CD14-positive monocyte (primary cell): ENCODE results near the gene CAMTA1. TPM values are rescaled to one million over a fixed set of nuclear protein-coding genes. Genes with fewer than 3 reads are reported as not detected.

Experiments
- DNase-seq, 3 donors: peaks; one replicate each; pipeline ENCODE4 v3.0.0-alpha.2; 2011 to 2022
- H2AFZ ChIP-seq: 2 replicates; pipeline ENCODE4 v1.6.0; 2012; ENCODE audit warnings: mild to moderate bottlenecking, low read depth, low read length, inconsistent platforms; ENCODE audit not compliant: insufficient read depth, poor library complexity, severe bottlenecking
- H3K27ac ChIP-seq, 2 donors: 1 replicate in 1 of 2; 2 replicates in 1 of 2; pipeline ENCODE4 v1.5.1; 2012 to 2013; ENCODE audit warnings: low read length in 2 of 2, control low read depth in 1 of 2, inconsistent platforms in 1 of 2, low read depth in 1 of 2, mild to moderate bottlenecking in 1 of 2
- H3K27me3 ChIP-seq, 2 donors: one replicate each; pipeline versions ENCODE4 v1.6.0 to v1.6.1; 2011 to 2013; ENCODE audit warnings: low read length in 2 of 2; ENCODE audit not compliant: control insufficient read depth in 2 of 2, insufficient read depth in 2 of 2
- H3K36me3 ChIP-seq, 2 donors: replicated peaks in 1 of 2; 1 replicate in 1 of 2; 2 replicates in 1 of 2; pipeline versions ENCODE4 v1.5.1 to v1.6.1; 2012 to 2013; ENCODE audit warnings: low read length in 2 of 2, control low read depth in 1 of 2, inconsistent platforms in 1 of 2, mild to moderate bottlenecking in 1 of 2; ENCODE audit not compliant: insufficient read depth in 2 of 2, control insufficient read depth in 1 of 2
- H3K4me1 ChIP-seq, 2 donors: 1 replicate in 1 of 2; 2 replicates in 1 of 2; pipeline versions ENCODE4 v1.5.1 to v1.6.1; 2012 to 2013; ENCODE audit warnings: low read length in 2 of 2, control low read depth in 1 of 2, inconsistent platforms in 1 of 2, mild to moderate bottlenecking in 1 of 2, moderate library complexity in 1 of 2; ENCODE audit not compliant: insufficient read depth in 2 of 2, control insufficient read depth in 1 of 2
- H3K4me2 ChIP-seq: replicated peaks from 2 replicates; pipeline ENCODE3; 2012; ENCODE audit warnings: low read length, moderate library complexity, mild to moderate bottlenecking; ENCODE audit not compliant: poor library complexity, severe bottlenecking; ENCODE audit errors: extremely low read depth
- H3K4me3 ChIP-seq, 3 experiments: fragments of 200-600 bp in 1 of 3; sonication (generic) in 1 of 3; replicated peaks in 1 of 3; 1 replicate in 2 of 3; 2 replicates in 1 of 3; pipeline ENCODE4 v1.5.1; 2011 to 2013; ENCODE audit warnings: low read length in 3 of 3, mild to moderate bottlenecking in 3 of 3, control low read depth in 2 of 3, low read depth in 2 of 3, inconsistent platforms in 1 of 3, moderate library complexity in 1 of 3
- H3K79me2 ChIP-seq: 2 replicates; pipeline ENCODE4 v1.6.0; 2012; ENCODE audit warnings: mild to moderate bottlenecking, control low read depth, inconsistent platforms, low read length, moderate library complexity; ENCODE audit not compliant: insufficient read depth
- H3K9ac ChIP-seq: 2 replicates; pipeline ENCODE4 v1.6.0; 2017; ENCODE audit warnings: low read length, mild to moderate bottlenecking; ENCODE audit not compliant: insufficient read depth, poor library complexity, severe bottlenecking
- H3K9me3 ChIP-seq, 2 donors: replicated peaks in 1 of 2; 1 replicate in 1 of 2; 2 replicates in 1 of 2; pipeline versions ENCODE4 v1.5.1 to v1.6.1; 2012 to 2013; ENCODE audit warnings: low read length in 2 of 2, control low read depth in 1 of 2; ENCODE audit not compliant: control insufficient read depth in 1 of 2, insufficient read depth in 1 of 2
- H4K20me1 ChIP-seq: 2 replicates; pipeline ENCODE4 v1.6.0; 2012; ENCODE audit warnings: mild to moderate bottlenecking, low read length, control low read depth, moderate library complexity; ENCODE audit not compliant: insufficient read depth
- H3K27ac Mint-ChIP-seq, 7 donors: one replicate each; pipeline ENCODE4 v1.8.0; 2020; ENCODE audit warnings: mild to moderate bottlenecking in 7 of 7, mixed read lengths in 7 of 7, moderate library complexity in 6 of 7, inconsistent platforms in 2 of 7
- H3K27me3 Mint-ChIP-seq, 3 donors: one replicate each; pipeline ENCODE4 v1.8.0; 2021 to 2022; ENCODE audit warnings: low read depth in 3 of 3, mild to moderate bottlenecking in 3 of 3, mixed read lengths in 3 of 3, moderate library complexity in 3 of 3, inconsistent platforms in 1 of 3
- H3K36me3 Mint-ChIP-seq, 2 donors: one replicate each; pipeline ENCODE4 v1.8.0; 2020; ENCODE audit warnings: mixed read lengths in 2 of 2, inconsistent platforms in 1 of 2, mild to moderate bottlenecking in 1 of 2
- H3K4me1 Mint-ChIP-seq: one replicate; pipeline ENCODE4 v1.8.0; 2020; ENCODE audit warnings: mild to moderate bottlenecking, mixed read lengths
- H3K4me3 Mint-ChIP-seq, 2 donors: one replicate each; pipeline ENCODE4 v1.8.0; 2020; ENCODE audit warnings: mild to moderate bottlenecking in 2 of 2, mixed read lengths in 2 of 2, moderate library complexity in 1 of 2
- H3K9me3 Mint-ChIP-seq, 7 donors: one replicate each; pipeline ENCODE4 v1.8.0; 2020 to 2022; ENCODE audit warnings: mixed read lengths in 7 of 7, mild to moderate bottlenecking in 6 of 7, moderate library complexity in 6 of 7, inconsistent platforms in 2 of 7
- WGBS: methylation state at CpG from one replicate; pipeline ENCODE4 v1.1.5; 2013; ENCODE audit warnings: missing lambda C conversion rate; ENCODE audit not compliant: insufficient coverage; 5-methylcytosine and 5-hydroxymethylcytosine counted together
- intact Hi-C, 2 donors: fragments of 100-400 bp; cut with micrococcal nuclease; formaldehyde crosslinking; loops; one replicate each; pipeline versions ENCODE4 v1.15.0 to v1.15.1; 2023
- polyA plus RNA-seq, 3 donors: library from polyadenylated mRNA; depleted of rRNA in 1 of 3; unstranded in 2 of 3; stranded (reverse) in 1 of 3; fragments of 300-500 nt in 2 of 3; fragments of >200 nt in 1 of 3; fragmentation: Illumina TruSeq in 2 of 3; gene quantifications; 1 replicate in 2 of 3; 2 replicates in 1 of 3; pipeline ENCODE4 v1.2.3, GENCODE V29; 2012 to 2021
- TF ChIP-seq, protein P1 (sequence below): fragments of 200-600 bp; IDR thresholded peaks from one replicate; pipeline ENCODE4 v1.8.0; 2022; ENCODE audit warnings: antibody characterized with exemption, mild to moderate bottlenecking

CAMTA1 gene
- polyA plus RNA-seq, 3 donors: 52.0 to 89.6 (median 78.3) TPM

DNA sequence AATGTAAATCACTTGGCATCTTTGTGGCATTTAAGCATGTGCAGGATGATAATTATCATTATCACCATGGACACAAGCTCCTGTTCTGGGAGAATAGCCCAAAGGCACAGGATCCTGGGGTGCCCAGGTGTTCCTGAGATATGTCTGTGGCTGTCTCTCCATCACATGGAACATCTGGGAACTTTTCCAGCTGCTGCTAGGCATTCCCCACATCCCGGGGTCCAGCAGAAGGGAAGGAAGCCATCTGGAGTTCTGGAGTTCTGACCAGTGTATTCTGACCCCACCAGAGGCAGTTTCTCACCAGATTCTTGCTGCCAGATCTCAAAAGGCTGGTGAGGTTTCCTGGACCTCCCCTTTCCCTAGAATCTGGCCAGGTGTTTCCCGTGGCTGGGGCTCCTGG lies 726.1 kb downstream of the CAMTA1 start:
- H3K9me3 Mint-ChIP-seq: no peaks in the 10 kb centered on the region

DNA sequence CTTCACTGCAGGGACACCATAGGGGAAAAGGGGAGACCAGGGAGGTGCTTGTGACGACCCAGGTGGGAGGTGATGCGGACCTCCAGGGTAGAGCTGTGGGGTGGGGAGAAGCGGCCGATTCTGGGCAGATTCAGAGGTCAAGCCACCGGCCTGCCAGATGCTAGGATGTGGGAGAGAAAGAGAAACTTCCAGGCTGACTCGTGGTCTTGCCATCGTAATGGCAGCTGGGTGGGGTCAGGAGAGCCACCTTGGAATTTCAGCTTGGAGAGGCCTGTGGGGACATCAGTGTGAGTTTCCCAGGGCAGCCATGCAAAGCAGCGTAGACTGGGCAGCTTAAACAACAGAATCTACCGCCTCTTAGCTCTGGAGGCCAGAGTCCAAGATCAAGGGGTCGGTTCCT lies 727.8 kb downstream of the CAMTA1 start:
- no peak overlapping the region for H3K9ac ChIP-seq
- 91% methylated on average over 10 of the region's 10 CpGs for WGBS
- no peak for DNase-seq
- no peak overlapping the region for H3K27ac Mint-ChIP-seq
- peaks cover 3% of the 10 kb centered on the region for H3K4me1 Mint-ChIP-seq
- H3K4me2 ChIP-seq: no peak overlapping the region
- H3K4me3 ChIP-seq: no peak overlapping the region
- H4K20me1 ChIP-seq: no peaks in the 10 kb centered on the region
- TF ChIP-seq, protein P1, sequence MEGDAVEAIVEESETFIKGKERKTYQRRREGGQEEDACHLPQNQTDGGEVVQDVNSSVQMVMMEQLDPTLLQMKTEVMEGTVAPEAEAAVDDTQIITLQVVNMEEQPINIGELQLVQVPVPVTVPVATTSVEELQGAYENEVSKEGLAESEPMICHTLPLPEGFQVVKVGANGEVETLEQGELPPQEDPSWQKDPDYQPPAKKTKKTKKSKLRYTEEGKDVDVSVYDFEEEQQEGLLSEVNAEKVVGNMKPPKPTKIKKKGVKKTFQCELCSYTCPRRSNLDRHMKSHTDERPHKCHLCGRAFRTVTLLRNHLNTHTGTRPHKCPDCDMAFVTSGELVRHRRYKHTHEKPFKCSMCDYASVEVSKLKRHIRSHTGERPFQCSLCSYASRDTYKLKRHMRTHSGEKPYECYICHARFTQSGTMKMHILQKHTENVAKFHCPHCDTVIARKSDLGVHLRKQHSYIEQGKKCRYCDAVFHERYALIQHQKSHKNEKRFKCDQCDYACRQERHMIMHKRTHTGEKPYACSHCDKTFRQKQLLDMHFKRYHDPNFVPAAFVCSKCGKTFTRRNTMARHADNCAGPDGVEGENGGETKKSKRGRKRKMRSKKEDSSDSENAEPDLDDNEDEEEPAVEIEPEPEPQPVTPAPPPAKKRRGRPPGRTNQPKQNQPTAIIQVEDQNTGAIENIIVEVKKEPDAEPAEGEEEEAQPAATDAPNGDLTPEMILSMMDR: no peak
- no peaks in the 10 kb centered on the region for H3K9me3 ChIP-seq
- no peaks in the 10 kb centered on the region for H3K9me3 Mint-ChIP-seq
- no peaks in the 10 kb centered on the region for H3K79me2 ChIP-seq
- no peaks in the 10 kb centered on the region for H3K4me1 ChIP-seq
- H3K27me3 Mint-ChIP-seq: peaks cover 5 to 11% (median 7%) of the 10 kb centered on the region in 3 donors
- H3K27me3 ChIP-seq: no peaks in the 10 kb centered on the region
- H3K27ac ChIP-seq: no peak overlapping the region
- no peak overlapping the region for H2AFZ ChIP-seq
- no peaks in the 10 kb centered on the region for H3K36me3 Mint-ChIP-seq
- intact Hi-C loops: no loop called here
- H3K4me3 Mint-ChIP-seq: no peak overlapping the region
- no peaks in the 10 kb centered on the region for H3K36me3 ChIP-seq

More for the DNA sequence above, 726.1 kb downstream of the CAMTA1 start:
- TF ChIP-seq, protein P1: no peak
- H3K9me3 ChIP-seq: no peaks in the 10 kb centered on the region
- H3K27ac ChIP-seq: no peak overlapping the region
- H3K4me1 ChIP-seq: no peaks in the 10 kb centered on the region
- no peak for DNase-seq
- no peaks in the 10 kb centered on the region for H3K79me2 ChIP-seq
- no peak overlapping the region for H3K9ac ChIP-seq
- 30% methylated on average over 2 of the region's 2 CpGs for whole genome bisulfite sequencing
- H3K4me1 Mint-ChIP-seq: peaks cover under 1% of the 10 kb centered on the region
- no peaks in the 10 kb centered on the region for H3K36me3 ChIP-seq
- H3K27me3 Mint-ChIP-seq: peaks cover 5 to 7% (median 5%) of the 10 kb centered on the region in 3 donors
- no peak overlapping the region for H3K4me2 ChIP-seq
- H3K4me3 Mint-ChIP-seq: no peak overlapping the region
- H4K20me1 ChIP-seq: no peaks in the 10 kb centered on the region
- H3K27me3 ChIP-seq: no peaks in the 10 kb centered on the region
- intact Hi-C loops: no loop called here
- no peak overlapping the region for H3K27ac Mint-ChIP-seq
- H3K36me3 Mint-ChIP-seq: no peaks in the 10 kb centered on the region
- no peak overlapping the region for H3K4me3 ChIP-seq
- H2AFZ ChIP-seq: no peak overlapping the region
